HepG2 (cell line): ENCODE results near the gene SETD1B. TPM values are rescaled to one million over a fixed set of nuclear protein-coding genes. Genes with fewer than 3 reads are reported as not detected.

Experiments
- ADNP ChIP-seq: sonication (generic); formaldehyde crosslinking; IDR thresholded peaks from 2 replicates; pipeline ENCODE4 v1.4.0; 2020; ENCODE audit warnings: missing genetic modification reagents
- CHCHD3 ChIP-seq: sonication (generic); formaldehyde crosslinking; IDR thresholded peaks from 2 replicates; pipeline ENCODE4 v1.8.0; 2022; ENCODE audit warnings: mild to moderate bottlenecking, missing genetic modification reagents, moderate library complexity
- ELK4 ChIP-seq: sonication (generic); formaldehyde crosslinking; IDR thresholded peaks from 2 replicates; pipeline ENCODE4 v1.9.0; 2021; ENCODE audit warnings: missing genetic modification reagents, borderline replicate concordance
- HMGXB3 ChIP-seq: sonication (generic); formaldehyde crosslinking; IDR thresholded peaks from 2 replicates; pipeline ENCODE4 v1.4.0; 2020; ENCODE audit warnings: missing genetic modification reagents, borderline replicate concordance
- KLF12 ChIP-seq: sonication (generic); formaldehyde crosslinking; IDR thresholded peaks from 2 replicates; pipeline ENCODE4 v1.4.0; 2020; ENCODE audit warnings: missing genetic modification reagents, borderline replicate concordance
- POLR2AphosphoS5 ChIP-seq: IDR thresholded peaks from 2 replicates; pipeline ENCODE4 v1.6.1; 2012; ENCODE audit warnings: low read depth, low read length
- STAT6 ChIP-seq: sonication (generic); formaldehyde crosslinking; IDR thresholded peaks from 2 replicates; pipeline ENCODE4 v1.4.0; 2020; ENCODE audit warnings: missing genetic modification reagents, mild to moderate bottlenecking, borderline replicate concordance
- TCF7L2 ChIP-seq: IDR thresholded peaks from 2 replicates; pipeline ENCODE4 v1.6.1; 2011; ENCODE audit warnings: mild to moderate bottlenecking, low read depth, low read length, moderate library complexity
- ZBTB44 ChIP-seq: sonication (generic); formaldehyde crosslinking; IDR thresholded peaks from 2 replicates; pipeline ENCODE4 v1.4.0; 2020; ENCODE audit warnings: missing genetic modification reagents
- ZNF296 ChIP-seq: sonication (generic); formaldehyde crosslinking; conservative IDR thresholded peaks from 2 replicates; pipeline ENCODE4 v1.5.0; 2020; ENCODE audit warnings: mild to moderate bottlenecking, missing genetic modification reagents
- ZNF343 ChIP-seq: sonication (generic); formaldehyde crosslinking; IDR thresholded peaks from 2 replicates; pipeline ENCODE4 v1.4.0; 2020; ENCODE audit warnings: mild to moderate bottlenecking, missing genetic modification reagents
- ZNF432 ChIP-seq: sonication (generic); formaldehyde crosslinking; IDR thresholded peaks from 2 replicates; pipeline ENCODE4 v1.5.0; 2020; ENCODE audit warnings: missing genetic modification reagents, mild to moderate bottlenecking, borderline replicate concordance
- ZNF580 ChIP-seq: IDR thresholded peaks from 2 replicates; pipeline ENCODE4 v1.6.1; 2016; ENCODE audit warnings: low read depth, borderline replicate concordance
- ZNF615 ChIP-seq: sonication (generic); formaldehyde crosslinking; IDR thresholded peaks from 2 replicates; pipeline ENCODE4 v1.5.0; 2020; ENCODE audit warnings: mild to moderate bottlenecking, missing genetic modification reagents, borderline replicate concordance
- polyA plus RNA-seq, 8 experiments: library from polyadenylated mRNA; depleted of rRNA in 3 of 8; stranded (reverse) in 7 of 8; unstranded in 1 of 8; fragments of >200 nt; fragmentation: Illumina TruSeq in 4 of 8; extraction: Trizol in 4 of 8; gene quantifications; 2 replicates each; pipeline versions ENCODE4 v1.2.1 to v1.2.3, GENCODE V29; 2011 to 2016; ENCODE audit warnings: low read depth in 4 of 8, missing spikeins in 1 of 8, mixed read lengths in 1 of 8; ENCODE audit not compliant: insufficient read depth in 1 of 8
- total RNA-seq, 5 experiments: library from RNA; depleted of rRNA; stranded (reverse); fragments of >200 nt; fragmentation: Illumina TruSeq; extraction: Trizol; gene quantifications; 2 replicates each; pipeline ENCODE4 v1.2.3, GENCODE V29; 2016; ENCODE audit warnings: low read depth in 1 of 5

Gene SETD1B
- total and polyA plus RNA-seq, 2 of the 13 experiments (the other 11 are each of a cell fraction or from before 2014, with no cell fraction given), result 1.1 to 1.4 TPM

- TF ChIP-seq STAT6 (CRISPR knock-in tag), result no peak
- TF ChIP-seq ZNF296, result no peak
- peak; percentile 57; the same call in 1 of the 2 replicates for TF ChIP-seq ZNF580 (CRISPR knock-in tag)
- TF ChIP-seq ELK4 (CRISPR knock-in tag), result no peak
- no peak for TF ChIP-seq TCF7L2
- no peak for TF ChIP-seq POLR2AphosphoS5
- TF ChIP-seq KLF12 (CRISPR knock-in tag), result peak; percentile 91
- no peak for TF ChIP-seq ZNF615
- TF ChIP-seq CHCHD3 (CRISPR knock-in tag), result peak; percentile 44; the same call in 1 of the 2 replicates
- 0 out of 2 replicates have a peak, but pooled peaks have one; percentile 57 for TF ChIP-seq ZNF343 (CRISPR knock-in tag)
- TF ChIP-seq ZNF432 (CRISPR knock-in tag), result no peak
- no peak for TF ChIP-seq HMGXB3 (CRISPR knock-in tag)
- TF ChIP-seq ADNP (CRISPR knock-in tag), result peak; percentile 57; the same call in 1 of the 2 replicates
- peak; percentile 86; the same call in 1 of the 2 replicates for TF ChIP-seq ZBTB44 (CRISPR knock-in tag)
Measured at GRCh38 chr12:121793838-121794533, 9.8 kb upstream of the SETD1B start (continued).
